Middle frontal gyrus (tissue), 1 donor: ENCODE results near the gene LCE2B.

ENCODE experiments used
- DNase-seq: peaks from one replicate; pipeline ENCODE4 v3.0.0-alpha.2; 2015; ENCODE audit warnings: low spot score; ENCODE audit errors: extremely low spot score

Gene LCE2B

GRCh38 chr1:152728986-152729385, 43.1 kb downstream of the LCE2B start:
- no peak for DNase-seq

GRCh38 chr1:152735648-152736047, 49.7 kb downstream of the LCE2B start:
- DNase-seq, result no peak
